Measurements from ENCODE around the gene ZNF777. TPM values are rescaled to one million over a fixed set of nuclear protein-coding genes. Genes with fewer than 3 reads are reported as not detected.

The ZNF777 gene
- total and polyA plus RNA-seq, 2 donors (not counting 1 experiment from before 2014, with no cell fraction given): 4.1 to 4.9 TPM

GRCh38 chr7:149479568-149479967, 18.7 kb upstream of the ZNF777 start:
- Histone ChIP-seq H3K27me3 (ENCODE audit: control insufficient read depth, insufficient read depth, low read length) (no peaks in the 10 kb centered on the region), H3K4me3 (replicated peaks in 1 of 4; ENCODE audit: control extremely low read depth in 1 of 4, insufficient read depth in 1 of 4, low read depth in 3 of 4, low read length in 4 of 4) (no peak overlapping the region), H3K36me3 (ENCODE audit: control insufficient read depth, insufficient read depth, low read length) (peaks cover 15% of the 10 kb centered on the region), H3K79me2 (ENCODE audit: control insufficient read depth, insufficient read depth, low read length) (no peaks in the 10 kb centered on the region), H4K20me1 (ENCODE audit: control insufficient read depth, extremely low read depth, insufficient read depth, low read length) (no peaks in the 10 kb centered on the region), H3K27ac (ENCODE audit: insufficient read depth, low read length) (no peak overlapping the region), H3K9me3 (ENCODE audit: control insufficient read depth, insufficient read depth, low read depth, low read length) (no peaks in the 10 kb centered on the region), H2AFZ (ENCODE audit: low read length) (no peak overlapping the region), H3K9ac (ENCODE audit: insufficient read depth, low read length) (no peak overlapping the region), H3K4me1 (ENCODE audit: control insufficient read depth, extremely low read depth, insufficient read depth, low read length) (no peaks in the 10 kb centered on the region), H3K4me2 (ENCODE audit: extremely low read depth, insufficient read depth, low read length) (no peak overlapping the region)
- TF ChIP-seq CTCF (conservative IDR thresholded peaks at IDR 0.05 in 1 of 2, IDR thresholded peaks at IDR 0.05 in 1 of 2; ENCODE audit: low read depth in 1 of 2, low read length in 2 of 2): no peak
- no peak for TF ChIP-seq EZH2 (IDR thresholded peaks at IDR 0.05; ENCODE audit: low read length, missing control alignments)
- no peak for DNase-seq (ENCODE audit: low read depth in 2 of 2)

GRCh38 chr7:149478754-149479153, 17.9 kb upstream of the ZNF777 start:
- H3K4me3 ChIP-seq (replicated peaks in 1 of 4; ENCODE audit: control extremely low read depth in 1 of 4, insufficient read depth in 1 of 4, low read depth in 3 of 4, low read length in 4 of 4): no peak overlapping the region
- H3K4me2 ChIP-seq (ENCODE audit: extremely low read depth, insufficient read depth, low read length): no peak overlapping the region
- H3K27me3 ChIP-seq (ENCODE audit: control insufficient read depth, insufficient read depth, low read length): no peaks in the 10 kb centered on the region
- H3K27ac ChIP-seq (ENCODE audit: insufficient read depth, low read length): no peak overlapping the region
- H2AFZ ChIP-seq (ENCODE audit: low read length): no peak overlapping the region
- no peak for DNase-seq (ENCODE audit: low read depth in 2 of 2)
- H4K20me1 ChIP-seq (ENCODE audit: control insufficient read depth, extremely low read depth, insufficient read depth, low read length): no peaks in the 10 kb centered on the region
- no peak for TF ChIP-seq CTCF (conservative IDR thresholded peaks at IDR 0.05 in 1 of 2, IDR thresholded peaks at IDR 0.05 in 1 of 2; ENCODE audit: low read depth in 1 of 2, low read length in 2 of 2)
- TF ChIP-seq EZH2 (IDR thresholded peaks at IDR 0.05; ENCODE audit: low read length, missing control alignments): no peak
- H3K9me3 ChIP-seq (ENCODE audit: control insufficient read depth, insufficient read depth, low read depth, low read length): no peaks in the 10 kb centered on the region
- no peak overlapping the region for H3K9ac ChIP-seq (ENCODE audit: insufficient read depth, low read length)
- H3K4me1 ChIP-seq (ENCODE audit: control insufficient read depth, extremely low read depth, insufficient read depth, low read length): no peaks in the 10 kb centered on the region
- no peaks in the 10 kb centered on the region for H3K79me2 ChIP-seq (ENCODE audit: control insufficient read depth, insufficient read depth, low read length)
- H3K36me3 ChIP-seq (ENCODE audit: control insufficient read depth, insufficient read depth, low read length): peaks cover 19% of the 10 kb centered on the region

GRCh38 chr7:149477494-149478443, 16.9 kb upstream of the ZNF777 start:
- Histone ChIP-seq H3K27me3 (ENCODE audit: control insufficient read depth, insufficient read depth, low read length) (no peaks in the 10 kb centered on the region), H3K27ac (ENCODE audit: insufficient read depth, low read length) (no peak overlapping the region), H3K36me3 (ENCODE audit: control insufficient read depth, insufficient read depth, low read length) (peaks cover 24% of the 10 kb centered on the region), H3K79me2 (ENCODE audit: control insufficient read depth, insufficient read depth, low read length) (no peaks in the 10 kb centered on the region), H2AFZ (ENCODE audit: low read length) (no peak overlapping the region), H3K4me1 (ENCODE audit: control insufficient read depth, extremely low read depth, insufficient read depth, low read length) (no peaks in the 10 kb centered on the region), H3K9ac (ENCODE audit: insufficient read depth, low read length) (no peak overlapping the region), H3K4me3 (replicated peaks in 1 of 4; ENCODE audit: control extremely low read depth in 1 of 4, insufficient read depth in 1 of 4, low read depth in 3 of 4, low read length in 4 of 4) (no peak overlapping the region), H3K9me3 (ENCODE audit: control insufficient read depth, insufficient read depth, low read depth, low read length) (no peaks in the 10 kb centered on the region), H4K20me1 (ENCODE audit: control insufficient read depth, extremely low read depth, insufficient read depth, low read length) (no peaks in the 10 kb centered on the region), H3K4me2 (ENCODE audit: extremely low read depth, insufficient read depth, low read length) (no peak overlapping the region)
- TF ChIP-seq EZH2 (IDR thresholded peaks at IDR 0.05; ENCODE audit: low read length, missing control alignments) (no peak), CTCF (conservative IDR thresholded peaks at IDR 0.05 in 1 of 2, IDR thresholded peaks at IDR 0.05 in 1 of 2; ENCODE audit: low read depth in 1 of 2, low read length in 2 of 2) (no peak)
- no peak for DNase-seq (ENCODE audit: low read depth in 2 of 2)

Measured in fibroblast of lung (primary cell).